ENCODE data around the gene KDR.

GRCh38 chr4:55123791-55124190, 1.6 kb downstream of the KDR start:
- TF ChIP-seq CTCF (conservative IDR thresholded peaks at IDR 0.05) = no peak
- no peak for TF ChIP-seq EZH2 (IDR thresholded peaks at IDR 0.05; ENCODE audit: low read depth)
